Ascending aorta (tissue), 2 donors: ENCODE results near the gene GPR83. TPM values are rescaled to one million over a fixed set of nuclear protein-coding genes. Genes with fewer than 3 reads are reported as not detected.

Source experiments
- DNase-seq, 2 donors: peaks; one replicate each; pipeline ENCODE4 v3.0.0-alpha.2; 2019; ENCODE audit warnings: low spot score in 2 of 2
- H3K27ac ChIP-seq, 2 donors: fragments of 200-600 bp; sonication (generic); one replicate each; pipeline ENCODE4 v1.5.1; 2016 to 2017; ENCODE audit warnings: mild to moderate bottlenecking in 1 of 2
- H3K27me3 ChIP-seq: fragments of 200-600 bp; sonication (generic); one replicate; pipeline ENCODE4 v1.5.1; 2017
- H3K36me3 ChIP-seq, 2 donors: fragments of 200-600 bp; sonication (generic); one replicate each; pipeline ENCODE4 v1.5.1; 2016
- H3K4me1 ChIP-seq, 2 donors: fragments of 200-600 bp; sonication (generic); one replicate each; pipeline ENCODE4 v1.5.1; 2016 to 2017; ENCODE audit warnings: mild to moderate bottlenecking in 1 of 2
- H3K4me3 ChIP-seq, 2 donors: fragments of 200-600 bp; sonication (generic); one replicate each; pipeline ENCODE4 v1.5.1; 2016 to 2017; ENCODE audit warnings: mild to moderate bottlenecking in 1 of 2
- H3K9me3 ChIP-seq, 2 donors: fragments of 200-600 bp; sonication (generic); one replicate each; pipeline ENCODE4 v1.5.1; 2016
- intact Hi-C: fragments of 100-400 bp; cut with DNase I; formaldehyde crosslinking; loops from one replicate; pipeline ENCODE4 v1.15.1; 2023
- total RNA-seq: library from RNA; depleted of rRNA; stranded (reverse); fragments of >200 nt; gene quantifications from one replicate; pipeline ENCODE4 v1.1.0, GENCODE V29; 2016
- TF ChIP-seq, protein P1 (sequence below), 3 experiments: fragments of 200-600 bp in 2 of 3; fragments of 450-650 bp in 1 of 3; sonication (generic) in 2 of 3; IDR thresholded peaks; one replicate each; pipeline ENCODE4 v1.5.1; 2016 to 2019; ENCODE audit warnings: antibody characterized with exemption in 3 of 3, mild to moderate bottlenecking in 1 of 3, moderate library complexity in 1 of 3

The GPR83 gene
- total RNA-seq, 1 donor from 2014 or later: not detected

GRCh38 chr11:94445641-94446040 is 44.4 kb upstream of the GPR83 start:
- H3K27me3 ChIP-seq: no peaks in the 10 kb centered on the region
- DNase-seq: no peak
- H3K36me3 ChIP-seq: peaks cover 12 to 25% of the 10 kb centered on the region in 2 donors
- H3K9me3 ChIP-seq: no peaks in the 10 kb centered on the region
- H3K4me1 ChIP-seq: no peaks in the 10 kb centered on the region
- intact Hi-C loops: no loop called here
- H3K27ac ChIP-seq: no peak overlapping the region
- no peak overlapping the region for H3K4me3 ChIP-seq
- TF ChIP-seq, protein P1, sequence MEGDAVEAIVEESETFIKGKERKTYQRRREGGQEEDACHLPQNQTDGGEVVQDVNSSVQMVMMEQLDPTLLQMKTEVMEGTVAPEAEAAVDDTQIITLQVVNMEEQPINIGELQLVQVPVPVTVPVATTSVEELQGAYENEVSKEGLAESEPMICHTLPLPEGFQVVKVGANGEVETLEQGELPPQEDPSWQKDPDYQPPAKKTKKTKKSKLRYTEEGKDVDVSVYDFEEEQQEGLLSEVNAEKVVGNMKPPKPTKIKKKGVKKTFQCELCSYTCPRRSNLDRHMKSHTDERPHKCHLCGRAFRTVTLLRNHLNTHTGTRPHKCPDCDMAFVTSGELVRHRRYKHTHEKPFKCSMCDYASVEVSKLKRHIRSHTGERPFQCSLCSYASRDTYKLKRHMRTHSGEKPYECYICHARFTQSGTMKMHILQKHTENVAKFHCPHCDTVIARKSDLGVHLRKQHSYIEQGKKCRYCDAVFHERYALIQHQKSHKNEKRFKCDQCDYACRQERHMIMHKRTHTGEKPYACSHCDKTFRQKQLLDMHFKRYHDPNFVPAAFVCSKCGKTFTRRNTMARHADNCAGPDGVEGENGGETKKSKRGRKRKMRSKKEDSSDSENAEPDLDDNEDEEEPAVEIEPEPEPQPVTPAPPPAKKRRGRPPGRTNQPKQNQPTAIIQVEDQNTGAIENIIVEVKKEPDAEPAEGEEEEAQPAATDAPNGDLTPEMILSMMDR (IDR thresholded peaks at IDR 0.05): no peak

- intact Hi-C loops: no loop called here
- Histone ChIP-seq H3K4me1 (no peaks in the 10 kb centered on the region), H3K36me3 (peaks cover 26 to 50% of the 10 kb centered on the region in 2 donors), H3K27me3 (no peaks in the 10 kb centered on the region), H3K27ac (no peak overlapping the region), H3K4me3 (no peak overlapping the region), H3K9me3 (no peaks in the 10 kb centered on the region)
- TF ChIP-seq, protein P1 (IDR thresholded peaks at IDR 0.05): no peak
- no peak for DNase-seq
Measured at GRCh38 chr11:94433049-94433448, 31.8 kb upstream of the GPR83 start.

DNA sequence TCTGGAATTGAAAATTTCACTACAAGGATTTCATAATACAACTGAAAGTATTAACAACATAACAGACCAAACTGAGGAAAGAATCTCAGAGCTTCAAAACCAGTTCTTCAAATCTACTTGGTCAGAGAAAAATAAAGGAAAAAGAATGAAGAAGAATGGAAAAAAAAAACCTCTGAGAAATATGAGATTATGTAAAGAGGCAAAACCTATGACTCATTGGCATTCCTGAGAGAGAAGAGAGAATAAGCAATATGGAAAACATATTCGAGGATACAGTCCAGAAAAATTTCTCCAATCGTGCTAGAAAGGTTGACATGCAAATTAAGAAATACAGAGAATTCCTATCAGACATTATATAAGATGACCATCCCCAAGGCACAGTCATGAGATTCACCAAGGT is 23.4 kb upstream of the GPR83 start:
- H3K36me3 ChIP-seq: peaks cover 21 to 50% of the 10 kb centered on the region in 2 donors
- DNase-seq: no peak
- peaks cover 0 to 3% of the 10 kb centered on the region in 2 donors for H3K9me3 ChIP-seq
- TF ChIP-seq, protein P1 (IDR thresholded peaks at IDR 0.05): no peak
- intact Hi-C loops: no loop called here
- no peaks in the 10 kb centered on the region for H3K4me1 ChIP-seq
- no peak overlapping the region for H3K4me3 ChIP-seq
- H3K27me3 ChIP-seq: no peaks in the 10 kb centered on the region
- no peak overlapping the region for H3K27ac ChIP-seq

DNA sequence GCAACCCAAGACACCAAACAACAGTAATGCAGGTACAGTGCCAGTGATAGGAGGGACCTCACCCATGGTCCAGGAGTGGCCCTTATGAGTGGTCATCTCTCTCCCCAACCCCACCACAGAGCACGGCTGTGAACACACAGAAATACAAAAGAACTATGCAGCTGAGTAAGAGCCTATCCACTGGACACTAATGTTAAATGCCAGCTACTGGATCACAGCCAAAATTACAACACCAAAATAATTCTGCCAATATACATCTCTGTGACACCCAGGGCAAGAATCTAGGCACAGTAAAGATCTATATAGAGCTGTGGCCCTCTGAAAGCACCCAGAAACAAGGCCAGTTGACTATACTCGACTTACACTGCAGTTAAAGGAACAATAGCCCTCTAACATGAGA is 22.8 kb upstream of the GPR83 start:
- DNase-seq: no peak
- Histone ChIP-seq H3K9me3 (peaks cover 0 to 3% of the 10 kb centered on the region in 2 donors), H3K27ac (no peak overlapping the region), H3K4me3 (no peak overlapping the region), H3K4me1 (no peaks in the 10 kb centered on the region), H3K27me3 (no peaks in the 10 kb centered on the region), H3K36me3 (peaks cover 16 to 43% of the 10 kb centered on the region in 2 donors)
- TF ChIP-seq, protein P1 (IDR thresholded peaks at IDR 0.05): no peak
- intact Hi-C loops: no loop called here

DNA sequence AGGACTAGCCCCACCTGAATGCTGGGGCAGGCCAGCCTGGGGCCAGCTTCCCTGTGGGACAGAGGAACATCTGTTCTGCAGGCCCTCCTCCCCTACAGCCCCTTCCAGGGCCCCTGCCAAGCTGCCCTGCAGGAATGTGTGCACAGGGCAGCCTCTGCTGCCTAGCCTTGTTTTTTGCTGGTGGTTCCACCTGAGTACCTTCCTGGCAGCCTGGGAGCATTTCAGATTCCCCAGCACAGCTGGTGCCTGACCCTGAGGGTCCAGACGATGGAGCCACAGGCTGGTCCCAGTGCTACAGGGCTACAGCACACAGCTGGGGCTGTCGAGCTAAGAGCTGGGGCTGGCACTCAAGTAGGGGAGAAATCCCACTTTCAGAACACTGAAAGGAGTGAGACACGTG is 22.3 kb upstream of the GPR83 start:
- peaks cover 0 to 3% of the 10 kb centered on the region in 2 donors for H3K9me3 ChIP-seq
- H3K4me1 ChIP-seq: no peaks in the 10 kb centered on the region
- DNase-seq: no peak
- H3K4me3 ChIP-seq: no peak overlapping the region
- H3K36me3 ChIP-seq: peaks cover 11 to 38% of the 10 kb centered on the region in 2 donors
- no peak overlapping the region for H3K27ac ChIP-seq
- TF ChIP-seq, protein P1 (IDR thresholded peaks at IDR 0.05): no peak
- H3K27me3 ChIP-seq: no peaks in the 10 kb centered on the region
- intact Hi-C loops: no loop called here
